Osteoblast (primary cell): ENCODE results near the gene GAREM1. TPM values are rescaled to one million over a fixed set of nuclear protein-coding genes. Genes with fewer than 3 reads are reported as not detected.

ENCODE experiments used
- DNase-seq: peaks from one replicate; pipeline ENCODE4 v3.0.0; 2011; ENCODE audit warnings: low spot score, mixed read lengths; ENCODE audit not compliant: insufficient read length; ENCODE audit errors: missing footprints
- H2AFZ ChIP-seq: 2 replicates; pipeline ENCODE4 v1.6.0; 2011; ENCODE audit warnings: mild to moderate bottlenecking, low read length
- H3K27ac ChIP-seq: 2 replicates; pipeline ENCODE4 v1.5.1; 2011; ENCODE audit warnings: mild to moderate bottlenecking, low read depth, low read length, moderate library complexity
- H3K27me3 ChIP-seq: 2 replicates; pipeline ENCODE4 v1.6.0; 2012; ENCODE audit warnings: mild to moderate bottlenecking, control low read depth, inconsistent platforms, low read length, moderate library complexity; ENCODE audit not compliant: insufficient read depth
- H3K36me3 ChIP-seq: 2 replicates; pipeline ENCODE4 v1.5.1; 2011; ENCODE audit warnings: mild to moderate bottlenecking, low read length, control low read depth, moderate library complexity; ENCODE audit not compliant: insufficient read depth
- H3K4me1 ChIP-seq: 2 replicates; pipeline ENCODE4 v1.5.1; 2011; ENCODE audit warnings: mild to moderate bottlenecking, low read length, control low read depth, moderate library complexity; ENCODE audit not compliant: insufficient read depth
- H3K4me2 ChIP-seq: 2 replicates; pipeline ENCODE4 v1.6.0; 2011; ENCODE audit warnings: mild to moderate bottlenecking, low read length; ENCODE audit not compliant: insufficient read depth
- H3K4me3 ChIP-seq: fragments of 200-600 bp; sonication (generic); 3 replicates; pipeline ENCODE4 v1.5.1; 2012; ENCODE audit warnings: mild to moderate bottlenecking, low read length, inconsistent platforms; ENCODE audit not compliant: insufficient read depth
- H3K79me2 ChIP-seq: 2 replicates; pipeline ENCODE4 v1.6.0; 2012; ENCODE audit warnings: mild to moderate bottlenecking, low read length, control low read depth, inconsistent platforms; ENCODE audit not compliant: insufficient read depth
- H3K9me3 ChIP-seq: 2 replicates; pipeline ENCODE4 v1.5.1; 2011; ENCODE audit warnings: low read depth, low read length, control low read depth
- H4K20me1 ChIP-seq: 2 replicates; pipeline ENCODE4 v1.6.0; 2012; ENCODE audit warnings: mild to moderate bottlenecking, low read length, control low read depth; ENCODE audit not compliant: insufficient read depth
- CTCF ChIP-seq: IDR thresholded peaks from 2 replicates; pipeline ENCODE4 v1.5.1; 2011; ENCODE audit warnings: mild to moderate bottlenecking, low read depth, low read length, moderate library complexity; ENCODE audit errors: extremely low read depth
- total RNA-seq: library from RNA; depleted of rRNA; stranded (reverse); fragments of >200 nt; gene quantifications from 2 replicates; pipeline ENCODE4 v1.2.3, GENCODE V29; 2012

Gene GAREM1
- total RNA-seq, 1 donor = 3.6 TPM

GRCh38 chr18:32258148-32258547 lies 212.5 kb downstream of the GAREM1 start:
- no peak overlapping the region for H3K4me3 ChIP-seq
- no peaks in the 10 kb centered on the region for H3K4me1 ChIP-seq
- no peak for TF ChIP-seq CTCF

GRCh38 chr18:32257084-32257785 lies 213.4 kb downstream of the GAREM1 start:
- no peak for TF ChIP-seq CTCF

More at GRCh38 chr18:32258148-32258547, 212.5 kb downstream of the GAREM1 start:
- DNase-seq = no peak
- Histone ChIP-seq H3K4me2 (no peak overlapping the region), H3K9me3 (no peaks in the 10 kb centered on the region), H2AFZ (no peak overlapping the region), H3K36me3 (no peaks in the 10 kb centered on the region), H3K27ac (no peak overlapping the region), H3K27me3 (no peaks in the 10 kb centered on the region), H4K20me1 (no peaks in the 10 kb centered on the region), H3K79me2 (no peaks in the 10 kb centered on the region)

GRCh38 chr18:32255570-32255969 lies 215.1 kb downstream of the GAREM1 start:
- no peak overlapping the region for H3K4me3 ChIP-seq
- H4K20me1 ChIP-seq = no peaks in the 10 kb centered on the region
- no peaks in the 10 kb centered on the region for H3K9me3 ChIP-seq
- H3K4me2 ChIP-seq = no peak overlapping the region
- H3K27ac ChIP-seq = no peak overlapping the region
- no peaks in the 10 kb centered on the region for H3K4me1 ChIP-seq
- DNase-seq = no peak
- no peaks in the 10 kb centered on the region for H3K27me3 ChIP-seq
- no peaks in the 10 kb centered on the region for H3K79me2 ChIP-seq
- no peak for TF ChIP-seq CTCF
- H3K36me3 ChIP-seq = no peaks in the 10 kb centered on the region
- H2AFZ ChIP-seq = no peak overlapping the region

More at GRCh38 chr18:32257084-32257785, 213.4 kb downstream of the GAREM1 start:
- no peaks in the 10 kb centered on the region for H4K20me1 ChIP-seq
- no peaks in the 10 kb centered on the region for H3K9me3 ChIP-seq
- H3K36me3 ChIP-seq = no peaks in the 10 kb centered on the region
- H2AFZ ChIP-seq = no peak overlapping the region
- H3K4me3 ChIP-seq = no peak overlapping the region
- no peaks in the 10 kb centered on the region for H3K27me3 ChIP-seq
- peak; percentile 35 for DNase-seq
- H3K79me2 ChIP-seq = no peaks in the 10 kb centered on the region
- no peak overlapping the region for H3K27ac ChIP-seq
- no peaks in the 10 kb centered on the region for H3K4me1 ChIP-seq
- no peak overlapping the region for H3K4me2 ChIP-seq

GRCh38 chr18:32252141-32252860 lies 218.4 kb downstream of the GAREM1 start:
- Histone ChIP-seq H4K20me1 (no peaks in the 10 kb centered on the region), H3K79me2 (no peaks in the 10 kb centered on the region), H3K4me3 (no peak overlapping the region), H2AFZ (no peak overlapping the region), H3K9me3 (no peaks in the 10 kb centered on the region), H3K4me2 (no peak overlapping the region), H3K36me3 (no peaks in the 10 kb centered on the region), H3K4me1 (no peaks in the 10 kb centered on the region), H3K27ac (no peak overlapping the region), H3K27me3 (no peaks in the 10 kb centered on the region)
- no peak for DNase-seq
- no peak for TF ChIP-seq CTCF
